HG03025 (cell line): Measurements from ENCODE around the gene PHF19.

Experiments
- ATAC-seq: cut with Tn5 transposase; IDR thresholded peaks from one replicate; pipeline ENCODE4 v1.9.1; 2021; ENCODE audit warnings: mild to moderate bottlenecking, moderate library complexity; ENCODE audit not compliant: unreplicated experiment, low FRiP score

The PHF19 gene

DNA sequence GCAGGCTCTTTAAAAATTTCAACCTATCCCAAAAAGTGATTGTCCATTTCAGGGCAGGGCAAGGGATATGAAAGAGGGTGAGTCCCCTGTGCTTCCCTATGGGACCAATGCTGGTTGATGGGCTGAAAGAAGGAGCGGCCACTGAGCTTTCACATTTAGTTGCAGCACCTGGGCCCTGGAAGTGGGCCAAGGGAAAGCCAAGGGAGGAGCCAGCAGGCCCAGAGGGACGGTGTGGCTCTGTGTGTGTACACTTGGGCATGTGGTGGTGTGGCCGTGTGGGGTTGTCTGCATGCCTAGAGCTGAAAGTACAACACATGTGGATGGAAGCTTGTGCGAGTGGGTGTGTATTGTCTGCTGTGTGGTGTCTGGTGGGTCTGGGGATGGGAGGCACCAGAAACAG is 20.3 kb downstream of the PHF19 start:
- ATAC-seq, result no peak

DNA sequence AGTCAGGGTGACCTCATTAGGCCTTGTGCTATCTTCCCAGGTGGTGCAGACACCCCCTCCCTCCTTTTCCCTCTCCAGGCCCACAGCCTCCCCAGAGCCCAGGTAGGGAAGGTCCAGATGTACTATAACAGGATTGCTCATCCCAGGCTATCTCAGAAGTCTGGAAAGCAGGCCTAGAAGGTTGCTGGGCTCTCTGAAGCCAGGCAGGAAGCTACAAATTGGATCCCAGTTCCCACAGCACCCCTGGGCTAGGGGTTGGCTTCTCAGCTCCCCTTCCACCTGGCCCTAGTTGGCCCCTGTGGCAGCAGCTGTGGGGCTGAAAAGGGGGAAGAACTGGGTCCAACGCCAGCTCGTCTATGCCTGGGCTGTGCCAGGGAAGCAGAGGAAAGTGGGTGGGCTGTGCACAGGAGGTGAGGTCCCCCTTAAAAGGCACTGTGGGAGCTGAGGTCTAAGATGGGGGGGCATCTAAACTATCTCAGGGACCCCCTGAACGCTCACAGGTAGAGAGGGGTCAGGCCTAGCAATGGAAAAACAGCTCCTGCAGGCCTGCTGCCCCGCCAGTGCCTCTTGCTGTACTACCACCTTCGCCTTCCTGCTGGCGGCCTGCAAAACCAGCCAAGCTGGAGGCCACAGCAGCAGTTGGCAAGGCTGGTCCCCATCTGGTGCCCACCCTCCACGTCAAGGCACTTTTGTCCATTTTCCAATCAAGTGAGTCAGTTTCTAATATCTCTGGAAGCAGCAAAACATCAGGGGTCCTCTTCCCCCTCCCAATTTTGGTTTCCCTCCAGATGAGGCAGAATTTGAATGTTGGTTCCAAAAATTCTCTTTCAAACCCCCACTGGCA is 20.9 kb downstream of the PHF19 start:
- no peak for ATAC-seq

DNA sequence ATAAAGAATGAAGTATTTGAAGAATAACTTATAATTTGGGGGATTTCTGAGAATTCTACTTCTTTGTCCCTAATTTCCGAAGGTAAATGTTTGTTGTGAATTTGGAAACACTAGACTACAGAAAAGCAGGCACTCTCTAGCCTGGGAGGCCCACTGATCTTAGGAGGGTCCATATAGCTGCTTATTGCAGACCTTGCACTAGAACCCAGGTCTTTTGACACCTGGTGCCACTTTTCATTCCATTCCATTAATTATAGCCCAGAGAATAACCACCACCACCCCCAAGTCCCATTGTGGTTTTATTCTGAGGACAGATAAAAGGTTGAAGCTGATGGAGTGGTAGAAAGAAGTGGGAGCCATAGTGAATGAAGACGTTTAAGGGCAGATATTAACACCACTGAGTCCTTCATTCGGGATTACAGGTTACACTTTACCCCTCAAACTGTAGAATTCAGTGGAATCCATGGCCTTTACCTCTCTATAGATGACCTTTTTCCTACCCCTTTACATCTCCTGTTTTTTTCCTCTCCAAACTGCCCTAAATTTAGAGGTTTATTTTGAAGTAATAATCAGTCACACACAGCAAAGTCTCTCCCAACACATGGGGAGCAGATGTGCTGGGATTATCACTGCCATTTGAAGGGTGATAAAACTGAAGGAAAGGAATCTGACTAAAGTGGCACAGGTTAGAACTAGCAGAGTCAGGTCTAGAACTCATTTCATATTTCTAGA is 22.2 kb downstream of the PHF19 start:
- ATAC-seq, result no peak

DNA sequence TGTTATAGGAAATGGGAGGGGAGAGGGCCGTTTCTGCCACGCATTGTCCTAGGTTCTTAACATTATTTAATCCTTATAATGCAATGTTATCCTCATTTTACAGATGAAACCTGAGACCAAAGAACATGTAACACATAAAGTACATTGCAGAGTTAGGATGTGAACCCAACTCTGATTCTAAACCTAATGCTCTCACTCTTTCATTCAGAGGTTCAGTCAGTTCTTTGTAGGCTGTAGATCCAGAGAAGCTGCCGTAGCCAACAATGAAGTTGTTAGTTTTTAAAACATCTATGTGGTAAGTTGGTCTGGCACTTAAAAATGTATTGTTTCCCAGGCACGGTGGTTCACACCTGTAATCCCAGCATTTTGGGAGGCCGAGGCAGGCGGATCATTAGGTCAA is 23.8 kb downstream of the PHF19 start:
- no peak for ATAC-seq

DNA sequence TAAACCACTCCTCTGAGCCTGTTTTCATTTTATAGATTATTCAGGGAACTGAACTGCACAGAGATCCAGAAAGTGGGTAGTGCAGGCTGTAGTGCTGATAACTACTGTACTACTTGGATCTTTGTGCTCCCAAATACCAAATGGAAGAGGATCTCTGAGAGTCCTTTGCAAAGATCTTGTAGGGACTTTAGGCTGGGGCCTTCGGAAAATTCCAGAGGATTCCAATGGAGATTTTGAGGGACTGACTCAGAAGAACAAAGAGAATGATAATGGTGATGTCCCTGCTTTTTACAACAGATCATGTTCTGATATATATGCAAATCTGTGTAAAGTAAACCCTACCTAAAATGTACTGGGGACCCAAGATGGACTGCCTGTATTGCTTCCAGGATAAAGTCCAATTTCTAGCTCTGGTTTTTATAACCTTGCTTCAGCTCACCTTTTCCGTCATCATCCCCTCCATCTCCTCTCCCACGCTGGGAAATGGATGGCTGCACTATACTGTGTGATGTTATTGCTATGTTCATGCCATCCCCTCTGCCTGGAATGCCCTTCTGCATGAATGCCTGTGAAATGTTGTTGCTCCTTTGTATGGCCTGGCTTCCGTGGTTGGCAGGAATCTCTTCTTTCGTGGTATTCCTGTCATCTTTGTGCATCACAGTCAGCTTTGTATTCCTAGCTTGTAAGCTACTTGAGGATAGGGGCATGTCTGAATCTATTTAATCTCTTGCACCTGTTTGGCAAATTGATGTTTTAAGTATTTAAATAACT is 24.6 kb downstream of the PHF19 start:
- no peak for ATAC-seq

DNA sequence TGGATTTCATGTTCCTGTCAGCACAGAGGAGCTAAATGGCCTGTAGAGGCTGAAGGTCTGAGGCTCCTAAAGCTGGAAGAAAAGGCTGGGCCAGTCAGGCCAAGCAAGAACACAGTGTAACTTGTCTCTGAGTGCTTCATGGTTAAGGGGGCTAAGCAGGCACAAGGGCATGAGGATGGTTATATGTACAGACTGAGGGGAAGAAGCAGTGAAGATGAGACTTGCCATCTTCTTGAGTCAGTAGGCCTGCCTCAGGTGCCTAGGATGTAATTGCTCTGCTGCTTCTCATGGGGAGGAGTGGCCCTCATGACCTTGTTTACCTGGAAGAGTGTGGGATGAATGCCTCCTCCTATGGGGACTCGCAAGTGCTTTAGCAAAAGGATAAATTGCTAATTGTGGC is 25.5 kb downstream of the PHF19 start:
- no peak for ATAC-seq

DNA sequence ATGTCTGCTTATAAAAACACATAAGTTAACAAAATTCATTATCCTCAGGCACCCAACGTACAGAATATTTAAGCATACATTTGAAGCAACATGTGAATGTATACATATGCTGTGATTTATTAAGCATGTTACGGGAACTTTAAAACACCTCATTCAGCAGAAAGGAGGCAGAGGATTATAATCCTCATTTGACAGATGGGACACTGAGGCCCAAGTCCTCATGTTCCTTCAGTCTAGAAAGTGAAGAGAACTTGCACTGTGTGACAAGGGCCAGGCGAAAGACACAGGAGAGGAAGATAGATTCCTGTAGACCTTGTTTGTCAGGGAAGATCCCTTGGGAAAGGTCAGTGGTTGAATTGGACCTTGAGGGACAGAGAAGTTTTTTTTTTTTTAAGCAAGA is 26.7 kb downstream of the PHF19 start:
- no peak for ATAC-seq

DNA sequence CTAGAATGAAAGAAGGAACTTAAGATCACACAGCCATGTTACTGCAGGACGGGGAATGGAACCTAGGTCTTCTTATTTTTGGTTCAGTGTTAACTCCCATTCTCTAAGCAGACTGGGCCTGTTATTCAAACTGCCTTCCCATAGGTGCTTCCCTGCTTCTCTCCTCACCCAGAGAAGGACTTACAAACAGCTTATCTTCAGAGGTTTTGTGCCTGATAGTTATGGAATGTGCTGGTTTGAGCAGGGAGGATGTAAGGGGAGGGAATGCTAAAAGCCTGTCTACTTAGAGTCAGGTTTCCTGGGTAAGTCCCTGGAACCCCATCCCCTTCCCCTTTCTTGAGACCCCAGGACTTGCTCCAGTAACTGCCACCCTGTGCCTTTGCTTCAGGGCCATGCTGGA is 30.1 kb downstream of the PHF19 start:
- no peak for ATAC-seq

DNA sequence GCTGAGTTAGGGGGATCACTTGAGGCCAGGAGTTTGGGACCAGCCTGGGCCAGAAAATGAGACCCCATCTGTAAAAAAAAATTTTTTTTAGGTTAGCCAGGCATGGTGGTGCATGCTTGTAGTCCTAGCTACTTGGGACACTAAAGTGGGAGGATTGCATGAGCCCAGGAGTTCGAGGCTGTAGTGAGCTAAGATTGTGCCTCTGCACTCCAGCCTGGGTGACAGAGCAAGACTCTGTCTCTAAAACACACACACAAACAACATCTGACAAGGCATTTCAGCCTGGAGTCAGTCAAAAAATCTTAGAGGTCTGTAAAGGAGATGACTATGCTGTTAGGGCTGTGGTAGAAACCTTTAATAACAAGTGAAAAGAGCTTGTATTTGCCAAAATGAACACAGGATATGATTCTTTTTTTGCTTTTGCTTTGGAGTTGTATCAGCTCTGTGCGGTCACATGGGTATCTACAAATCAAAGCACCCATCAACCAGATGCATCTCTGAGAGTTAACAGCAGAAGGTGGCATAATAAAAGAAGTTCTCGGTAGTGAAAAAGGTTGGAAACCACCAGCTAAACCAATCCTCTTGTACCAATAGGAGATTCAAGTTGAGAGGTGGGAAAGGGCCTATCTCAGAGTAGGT is 30.6 kb downstream of the PHF19 start:
- ATAC-seq, result no peak

DNA sequence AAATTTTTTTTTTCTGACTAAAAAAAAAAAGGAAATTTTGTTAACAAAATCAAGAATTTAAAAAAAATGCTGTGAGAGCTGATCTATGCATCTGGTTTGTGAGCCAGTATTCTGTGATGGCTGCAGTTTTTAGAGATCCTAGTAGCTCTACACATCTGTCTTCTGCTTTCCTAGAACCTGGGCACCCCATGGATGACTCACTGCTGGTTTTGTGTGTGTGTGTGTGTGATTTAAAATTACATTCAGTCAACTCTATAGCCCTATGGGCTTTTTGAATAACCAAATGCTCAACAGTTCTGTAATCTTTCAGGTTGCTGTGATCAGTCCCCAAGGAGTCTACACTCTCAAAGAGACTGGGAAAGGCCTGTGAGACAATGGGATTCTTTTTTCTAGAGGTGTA is 31.7 kb downstream of the PHF19 start:
- ATAC-seq, result no peak

DNA sequence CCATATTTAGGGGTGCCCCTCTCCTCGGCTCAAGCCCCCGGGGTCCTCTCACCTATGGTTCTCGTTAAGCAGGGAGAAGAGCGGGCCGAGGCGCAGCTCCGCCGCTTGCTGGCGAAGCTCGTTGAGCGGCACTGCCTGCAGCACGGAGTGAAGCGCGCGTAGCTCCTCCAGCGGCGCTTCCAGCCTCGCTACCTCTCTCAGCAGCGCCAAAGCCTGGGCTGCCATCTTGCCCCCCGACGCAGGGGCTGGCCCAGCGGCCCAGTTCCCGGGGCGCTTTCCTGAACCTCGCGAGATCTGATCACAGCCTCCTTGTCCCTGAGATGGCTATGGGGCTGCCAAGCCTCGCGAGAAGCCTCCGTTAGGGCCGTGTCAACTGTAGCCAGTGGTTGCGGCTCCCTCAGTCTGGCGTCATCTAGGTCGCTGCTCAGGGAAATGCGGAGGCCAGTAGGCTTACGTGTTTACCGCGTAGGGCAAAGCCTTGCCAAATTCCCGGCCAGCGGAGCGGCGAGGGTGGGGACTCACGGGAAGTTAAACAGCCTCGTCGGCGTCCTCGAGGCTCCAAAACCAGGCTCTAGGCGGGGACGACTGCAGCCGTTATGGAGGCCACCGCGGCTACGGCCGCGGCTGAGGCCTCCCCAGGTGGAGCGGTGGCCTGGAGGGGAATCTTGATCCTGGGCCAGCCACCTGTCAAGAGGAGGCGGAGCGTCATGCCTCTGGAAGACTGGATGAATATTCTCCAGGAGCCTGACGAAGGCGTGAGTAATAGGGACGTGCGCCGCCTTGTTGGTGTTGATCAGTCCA is 34.1 kb downstream of the PHF19 start, which contains the start of gene PSMD5:
Gene PSMD5, minus strand, starts transcription at position 238 of the 801 bp plus-strand sequence. Its CDS starts 13 bp downstream, at position 225.
- peak; percentile 96 for ATAC-seq

DNA sequence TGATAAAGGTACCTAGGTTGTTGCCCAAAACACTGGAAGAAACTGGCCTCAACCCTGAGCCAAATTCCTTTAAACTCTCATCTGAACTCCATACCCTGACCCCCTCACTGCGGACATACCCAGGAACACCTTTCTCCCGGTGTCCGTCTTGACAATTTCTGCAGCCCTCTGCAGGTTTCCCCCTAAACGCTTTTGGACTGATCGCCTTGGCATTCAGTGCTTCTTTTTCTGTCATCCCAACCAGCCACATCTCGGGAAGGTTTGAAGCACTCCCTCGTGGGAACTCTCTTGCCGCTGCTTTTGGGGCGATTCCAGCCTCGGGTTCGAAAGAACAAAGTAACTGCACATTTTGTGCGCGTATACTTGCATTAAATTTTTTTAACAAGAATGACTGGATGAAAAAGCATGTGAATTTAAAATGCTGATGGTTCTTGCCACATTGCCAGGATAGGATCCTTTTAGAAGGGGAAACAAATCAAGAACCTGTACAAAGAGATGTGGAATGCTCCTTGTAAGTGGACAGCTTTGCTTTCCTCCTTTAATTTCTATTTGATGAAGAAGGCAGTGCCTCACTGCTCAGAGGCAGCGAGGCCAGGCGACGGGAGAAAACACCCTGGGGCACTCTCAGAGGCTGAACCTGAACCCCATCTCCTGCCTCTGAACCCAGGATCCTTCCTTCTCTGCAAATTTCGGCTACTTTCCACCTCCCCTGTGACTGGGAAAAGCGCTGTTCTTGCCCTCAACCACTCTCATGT is 34.9 kb downstream of the PHF19 start:
- peak; percentile 26 for ATAC-seq

DNA sequence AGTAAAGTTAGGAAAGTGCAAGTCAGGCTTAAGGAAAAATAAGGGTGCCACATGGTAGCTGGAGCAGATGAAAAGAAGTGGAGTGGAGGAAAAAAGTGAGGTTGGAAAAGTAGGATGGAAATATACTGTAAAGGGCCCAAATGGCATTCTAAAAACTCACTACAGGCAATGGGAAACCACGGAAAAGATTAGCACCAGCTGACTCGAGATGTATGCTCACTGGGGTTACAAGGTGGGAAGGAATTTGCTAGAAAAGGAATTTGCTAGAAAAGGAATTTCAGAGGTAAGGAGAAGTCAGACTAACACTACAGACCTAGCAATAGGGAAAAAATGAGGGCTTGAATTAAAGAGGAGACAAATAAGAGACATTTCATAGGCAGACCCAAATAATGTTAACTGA is 37.8 kb downstream of the PHF19 start:
- ATAC-seq, result no peak

DNA sequence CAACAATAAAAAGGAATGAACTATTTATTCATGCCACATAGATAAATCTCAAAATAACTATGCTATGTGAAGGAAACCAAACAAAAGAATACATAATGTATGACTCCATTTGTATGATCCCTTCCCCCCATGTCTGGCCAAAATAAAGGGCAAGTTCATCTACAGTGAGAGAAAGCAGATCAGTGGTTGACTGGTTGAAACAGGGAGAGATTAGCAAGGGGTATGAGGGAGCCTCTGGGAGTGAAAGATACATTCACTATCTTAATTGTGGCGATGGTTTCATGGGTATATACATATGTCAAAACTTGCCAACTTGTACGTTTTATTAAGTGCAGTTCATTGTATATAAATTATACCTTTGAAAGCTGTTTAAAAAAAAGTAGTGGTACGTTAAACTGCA is 39.1 kb downstream of the PHF19 start:
- ATAC-seq, result no peak

DNA sequence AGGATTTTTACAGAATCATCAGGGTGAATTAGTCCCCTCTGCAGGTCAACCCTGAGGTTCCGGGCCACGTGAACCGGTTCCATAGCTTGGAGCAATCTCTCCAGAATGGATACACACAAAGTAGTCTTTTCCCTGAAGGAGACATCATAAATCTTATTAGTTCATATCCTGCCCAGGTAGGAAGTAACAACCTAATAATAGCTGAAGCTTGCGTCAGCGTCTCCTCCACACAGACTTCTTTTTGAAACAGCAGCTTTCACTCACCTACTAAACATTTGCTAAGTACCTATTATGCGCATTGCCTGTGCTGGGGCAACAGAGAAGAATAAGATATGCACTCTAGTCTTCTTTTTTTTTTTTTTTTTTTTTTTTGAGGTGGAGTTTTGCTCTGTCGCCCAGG is 43.7 kb downstream of the PHF19 start:
- no peak for ATAC-seq

DNA sequence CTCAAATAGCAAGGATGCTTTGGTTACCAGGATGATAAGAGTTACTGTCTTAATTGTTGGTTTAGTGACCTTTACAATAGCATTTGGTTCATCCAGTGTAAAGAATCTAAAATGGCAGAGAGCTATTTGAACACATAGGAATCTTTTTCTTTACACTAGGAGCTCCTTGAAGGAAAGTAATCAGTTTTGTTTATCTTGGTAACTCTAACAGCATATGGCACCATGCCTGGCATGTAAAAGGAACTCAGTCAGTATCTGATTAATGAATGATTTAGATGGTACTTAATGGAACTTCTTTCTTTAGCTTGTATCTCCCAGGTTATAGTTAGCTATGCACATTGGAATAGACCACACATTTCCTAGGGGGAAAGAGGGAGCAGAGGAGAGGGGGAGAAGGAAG is 44.2 kb downstream of the PHF19 start:
- ATAC-seq, result no peak

DNA sequence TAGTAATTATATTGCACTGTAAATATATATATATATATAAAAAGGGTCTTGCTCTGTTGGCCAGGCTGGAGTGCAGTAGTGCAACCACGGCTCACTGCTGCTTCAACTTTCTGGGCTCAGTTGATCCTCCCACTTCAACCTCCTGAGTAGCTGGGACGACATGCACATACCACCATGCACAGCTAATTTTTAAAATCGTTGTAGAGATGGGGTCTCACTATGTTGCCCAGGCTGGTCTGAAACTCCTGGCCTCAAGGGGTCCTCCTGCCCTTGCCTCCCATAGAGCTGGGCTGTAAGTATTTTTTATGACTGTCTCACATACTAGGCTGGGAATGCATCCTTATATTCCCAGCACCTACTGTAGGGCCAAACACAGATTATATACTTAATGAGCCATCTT is 46.1 kb downstream of the PHF19 start:
- no peak for ATAC-seq

DNA sequence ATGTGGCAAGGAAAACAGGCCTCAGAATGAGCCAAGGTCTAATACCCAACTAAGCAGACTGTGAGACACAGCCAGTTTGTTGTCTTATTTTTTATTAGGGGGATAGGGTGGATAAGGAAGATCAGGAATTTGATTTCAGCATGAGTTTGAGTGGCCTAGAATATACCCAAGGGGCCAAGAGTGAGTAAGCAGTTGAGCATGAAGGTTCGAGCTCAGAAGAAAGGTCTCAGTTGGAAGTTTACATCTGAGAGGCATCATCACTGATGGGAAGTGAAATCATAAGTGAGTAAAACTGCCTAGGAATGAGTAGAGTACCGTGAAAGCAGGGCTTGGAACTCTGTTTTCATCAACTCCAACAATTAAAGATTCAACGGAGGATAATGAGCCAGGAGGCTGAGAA is 46.8 kb downstream of the PHF19 start:
- no peak for ATAC-seq

DNA sequence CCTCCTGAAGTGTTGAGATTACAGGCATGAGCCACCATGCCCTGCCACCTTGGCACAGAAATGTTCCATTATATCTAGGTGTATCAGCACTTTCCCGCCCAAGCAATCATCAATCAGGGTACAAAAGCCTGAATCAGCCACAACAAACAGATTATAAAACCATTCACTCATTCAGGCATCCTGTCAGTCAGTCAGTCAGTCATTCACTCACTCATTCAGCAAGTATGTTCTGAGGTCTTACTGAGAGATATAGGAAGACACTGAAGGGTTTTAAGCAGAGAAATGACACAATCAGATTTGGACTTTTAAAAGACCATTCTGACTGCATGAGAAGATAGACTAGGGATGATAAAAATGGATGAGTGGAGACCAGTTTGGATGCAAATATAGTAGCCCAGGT is 47.3 kb downstream of the PHF19 start:
- no peak for ATAC-seq
